ENCODE data around the gene IMMP2L. TPM values are rescaled to one million over a fixed set of nuclear protein-coding genes. Genes with fewer than 3 reads are reported as not detected.

The IMMP2L gene
- total RNA-seq, 2 experiments from 2014 or later, result 5.2 to 6.5 TPM

- POLR2A ChIA-PET, result no interaction called here
- Mint-ChIP-seq H3K27ac (no peak overlapping the region), H3K4me3 (no peak overlapping the region), H3K36me3 (ENCODE audit: low read depth) (peaks cover 5% of the 10 kb centered on the region), H3K27me3 (no peaks in the 10 kb centered on the region), H3K9me3 (peaks cover 5% of the 10 kb centered on the region), H3K4me1 (peaks cover 15% of the 10 kb centered on the region)
- CTCF ChIA-PET, result no interaction called here
- no peak for DNase-seq
Observed at GRCh38 chr7:111235709-111236108, 326.6 kb downstream of the IMMP2L start.

- POLR2A ChIA-PET, result no interaction called here
- Mint-ChIP-seq H3K4me1 (peaks cover 9% of the 10 kb centered on the region), H3K27me3 (no peaks in the 10 kb centered on the region), H3K4me3 (no peak overlapping the region), H3K36me3 (ENCODE audit: low read depth) (peaks cover 5% of the 10 kb centered on the region), H3K27ac (no peak overlapping the region), H3K9me3 (peaks cover 5% of the 10 kb centered on the region)
- CTCF ChIA-PET, result no interaction called here
- DNase-seq, result no peak
Observed at GRCh38 chr7:111232249-111233084, 329.8 kb downstream of the IMMP2L start.

GRCh38 chr7:111229916-111230315 lies 332.4 kb downstream of the IMMP2L start:
- Mint-ChIP-seq H3K27ac (no peak overlapping the region), H3K27me3 (no peaks in the 10 kb centered on the region), H3K4me1 (peaks cover 9% of the 10 kb centered on the region), H3K4me3 (no peak overlapping the region), H3K36me3 (ENCODE audit: low read depth) (no peaks in the 10 kb centered on the region), H3K9me3 (no peaks in the 10 kb centered on the region)
- POLR2A ChIA-PET, result no interaction called here
- CTCF ChIA-PET, result no interaction called here
- DNase-seq, result no peak

- Mint-ChIP-seq H3K27me3 (no peaks in the 10 kb centered on the region), H3K27ac (no peak overlapping the region), H3K4me1 (peaks cover 9% of the 10 kb centered on the region), H3K36me3 (ENCODE audit: low read depth) (no peaks in the 10 kb centered on the region), H3K4me3 (no peak overlapping the region), H3K9me3 (no peaks in the 10 kb centered on the region)
- DNase-seq, result no peak
- ChIA-PET CTCF (no interaction called here), POLR2A (no interaction called here)
Observed at GRCh38 chr7:111229181-111229740, 333.0 kb downstream of the IMMP2L start.

- no peak for DNase-seq
- ChIA-PET CTCF (no interaction called here), POLR2A (no interaction called here)
- H3K36me3 Mint-ChIP-seq (ENCODE audit: low read depth), result no peaks in the 10 kb centered on the region
- H3K4me1 Mint-ChIP-seq, result peaks cover 9% of the 10 kb centered on the region
- H3K27ac Mint-ChIP-seq, result no peak overlapping the region
- H3K27me3 Mint-ChIP-seq, result no peaks in the 10 kb centered on the region
- H3K9me3 Mint-ChIP-seq, result no peaks in the 10 kb centered on the region
- H3K4me3 Mint-ChIP-seq, result no peak overlapping the region
Observed at GRCh38 chr7:111228437-111228836, 333.9 kb downstream of the IMMP2L start.

GRCh38 chr7:111226800-111227199 lies 335.5 kb downstream of the IMMP2L start:
- Mint-ChIP-seq H3K4me3 (no peak overlapping the region), H3K36me3 (ENCODE audit: low read depth) (no peaks in the 10 kb centered on the region), H3K4me1 (no peaks in the 10 kb centered on the region), H3K27ac (no peak overlapping the region), H3K27me3 (no peaks in the 10 kb centered on the region), H3K9me3 (no peaks in the 10 kb centered on the region)
- no peak for DNase-seq
- ChIA-PET CTCF (interaction anchor here (0.8 kb wide), 1 partner anchor 10 kb away, joined by 4 read pairs; no protein-coding TSS in a partner anchor), POLR2A (no interaction called here)

- no peaks in the 10 kb centered on the region for H3K9me3 Mint-ChIP-seq
- CTCF ChIA-PET, result no interaction called here
Observed at GRCh38 chr7:111224354-111225231, 337.7 kb downstream of the IMMP2L start.

GRCh38 chr7:111223802-111224253 lies 338.5 kb downstream of the IMMP2L start:
- no peaks in the 10 kb centered on the region for H3K9me3 Mint-ChIP-seq
- no peak for DNase-seq
- ChIA-PET CTCF (interaction anchor here (0.5 kb wide), 1 partner anchor 19 kb away, joined by 3 read pairs; no protein-coding TSS in a partner anchor), POLR2A (no interaction called here)
- H3K36me3 Mint-ChIP-seq (ENCODE audit: low read depth), result no peaks in the 10 kb centered on the region
- H3K27ac Mint-ChIP-seq, result no peak overlapping the region
- H3K4me1 Mint-ChIP-seq, result no peaks in the 10 kb centered on the region
- no peaks in the 10 kb centered on the region for H3K27me3 Mint-ChIP-seq
- no peak overlapping the region for H3K4me3 Mint-ChIP-seq

More at GRCh38 chr7:111224354-111225231, 337.7 kb downstream of the IMMP2L start:
- H3K4me3 Mint-ChIP-seq, result no peak overlapping the region
- H3K27ac Mint-ChIP-seq, result no peak overlapping the region
- no peaks in the 10 kb centered on the region for H3K27me3 Mint-ChIP-seq
- H3K4me1 Mint-ChIP-seq, result no peaks in the 10 kb centered on the region
- H3K36me3 Mint-ChIP-seq (ENCODE audit: low read depth), result no peaks in the 10 kb centered on the region
- POLR2A ChIA-PET, result no interaction called here
- no peak for DNase-seq

- Mint-ChIP-seq H3K4me1 (no peaks in the 10 kb centered on the region), H3K9me3 (no peaks in the 10 kb centered on the region), H3K27ac (no peak overlapping the region), H3K27me3 (no peaks in the 10 kb centered on the region), H3K36me3 (ENCODE audit: low read depth) (no peaks in the 10 kb centered on the region), H3K4me3 (no peak overlapping the region)
- DNase-seq, result no peak
- POLR2A ChIA-PET, result no interaction called here
- CTCF ChIA-PET, result no interaction called here
Observed at GRCh38 chr7:111215550-111215949, 346.7 kb downstream of the IMMP2L start.

GRCh38 chr7:111212857-111213523 lies 349.3 kb downstream of the IMMP2L start:
- ChIA-PET CTCF (no interaction called here), POLR2A (no interaction called here)
- Mint-ChIP-seq H3K27ac (no peak overlapping the region), H3K4me3 (no peak overlapping the region), H3K9me3 (peaks cover under 1% of the 10 kb centered on the region), H3K4me1 (no peaks in the 10 kb centered on the region), H3K27me3 (no peaks in the 10 kb centered on the region), H3K36me3 (ENCODE audit: low read depth) (no peaks in the 10 kb centered on the region)
- no peak for DNase-seq

GRCh38 chr7:111210996-111211395 lies 351.3 kb downstream of the IMMP2L start:
- Mint-ChIP-seq H3K4me3 (no peak overlapping the region), H3K36me3 (ENCODE audit: low read depth) (no peaks in the 10 kb centered on the region), H3K4me1 (no peaks in the 10 kb centered on the region), H3K27ac (no peak overlapping the region), H3K9me3 (peaks cover 3% of the 10 kb centered on the region), H3K27me3 (no peaks in the 10 kb centered on the region)
- ChIA-PET CTCF (no interaction called here), POLR2A (no interaction called here)
- DNase-seq, result no peak

GRCh38 chr7:111210043-111210442 lies 352.2 kb downstream of the IMMP2L start:
- CTCF ChIA-PET, result no interaction called here
- H3K4me1 Mint-ChIP-seq, result no peaks in the 10 kb centered on the region
- H3K27me3 Mint-ChIP-seq, result no peaks in the 10 kb centered on the region
- H3K9me3 Mint-ChIP-seq, result peaks cover 3% of the 10 kb centered on the region
- H3K27ac Mint-ChIP-seq, result no peak overlapping the region
- no peak for DNase-seq
- no peak overlapping the region for H3K4me3 Mint-ChIP-seq
- POLR2A ChIA-PET, result no interaction called here
- H3K36me3 Mint-ChIP-seq (ENCODE audit: low read depth), result no peaks in the 10 kb centered on the region

- H3K4me3 Mint-ChIP-seq, result no peak overlapping the region
- no peak overlapping the region for H3K27ac Mint-ChIP-seq
- no peaks in the 10 kb centered on the region for H3K36me3 Mint-ChIP-seq (ENCODE audit: low read depth)
- peaks cover 12% of the 10 kb centered on the region for H3K9me3 Mint-ChIP-seq
- DNase-seq, result no peak
- ChIA-PET CTCF (interaction anchor here (0.7 kb wide), 1 partner anchor 19 kb away, joined by 3 read pairs; no protein-coding TSS in a partner anchor), POLR2A (no interaction called here)
- no peaks in the 10 kb centered on the region for H3K27me3 Mint-ChIP-seq
- H3K4me1 Mint-ChIP-seq, result no peaks in the 10 kb centered on the region
Observed at GRCh38 chr7:111205251-111205650, 357.0 kb downstream of the IMMP2L start.

Data from activated CD4-positive, alpha-beta T cell treated with anti-CD3 and anti-CD28 coated beads, Interleukin-2, amount 10 ng/mL, durations not matched to agents 7 days and 5 days (primary cell).